Vagina (tissue), 2 donors: ENCODE results near the gene APOC3.

Source experiments
- CTCF ChIP-seq, 3 experiments: fragments of 450-650 bp in 2 of 3; fragments of 200-600 bp in 1 of 3; sonication (generic) in 1 of 3; IDR thresholded peaks; one replicate each; pipeline ENCODE4 v1.5.1; 2017 to 2019; ENCODE audit warnings: antibody characterized with exemption in 3 of 3, mild to moderate bottlenecking in 2 of 3, moderate library complexity in 2 of 3
- POLR2A ChIP-seq, 2 donors: fragments of 450-650 bp; IDR thresholded peaks; one replicate each; pipeline ENCODE4 v1.6.1; 2017; ENCODE audit warnings: antibody characterized with exemption in 2 of 2, mild to moderate bottlenecking in 2 of 2, moderate library complexity in 2 of 2
- POLR2AphosphoS5 ChIP-seq, 2 donors: sonication (generic); formaldehyde crosslinking; IDR thresholded peaks; one replicate each; pipeline ENCODE4 v1.9.0; 2017; ENCODE audit warnings: antibody characterized with exemption in 2 of 2, mild to moderate bottlenecking in 2 of 2, low read depth in 1 of 2; ENCODE audit not compliant: insufficient read depth in 1 of 2

GRCh38 chr11:116814502-116814901 is 15.2 kb upstream of the APOC3 start:
- TF ChIP-seq CTCF (IDR thresholded peaks at IDR 0.05) = no peak
- no peak for TF ChIP-seq POLR2AphosphoS5 (IDR thresholded peaks at IDR 0.05; ENCODE audit: insufficient read depth in 1 of 2, low read depth in 1 of 2)
- no peak for TF ChIP-seq POLR2A (IDR thresholded peaks at IDR 0.05)
